ENCODE results near the gene PI4KA.

DNA sequence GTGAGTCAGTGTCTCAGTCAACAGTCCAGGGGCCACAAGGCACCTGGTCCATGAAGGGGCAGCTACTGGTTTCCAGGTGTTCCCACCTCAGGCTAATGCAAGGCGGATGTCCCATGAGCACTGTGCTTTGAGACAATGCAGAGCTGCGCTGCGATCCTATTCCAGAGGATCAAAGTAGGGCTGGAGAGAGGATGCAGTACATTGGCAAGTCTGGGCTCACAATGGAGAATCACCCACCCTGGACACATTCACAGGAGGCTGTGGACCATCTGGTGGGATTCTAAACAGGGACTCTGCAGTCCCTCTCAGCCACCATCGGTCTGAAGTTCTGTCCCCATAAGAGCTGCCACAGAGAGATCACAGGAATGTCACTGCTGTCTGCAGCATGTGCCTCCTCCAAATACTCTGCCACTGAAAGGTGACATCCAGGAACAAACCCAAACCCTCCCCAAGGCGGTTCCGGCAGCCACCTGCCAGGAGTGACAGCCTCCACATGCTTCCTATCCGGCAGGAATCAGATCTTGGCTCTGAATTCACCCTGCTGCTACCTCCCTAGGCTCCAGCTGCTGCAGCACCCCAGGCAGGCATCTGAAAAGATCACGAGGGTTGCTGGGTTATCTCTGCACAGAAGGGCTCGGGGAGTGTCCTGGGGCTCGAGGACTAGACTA lies 130.0 kb downstream of the PI4KA start:
- TF ChIP-seq YY1 (IDR thresholded peaks at IDR 0.05; ENCODE audit: low read depth) (no peak), FOXM1 (IDR thresholded peaks at IDR 0.05; ENCODE audit: borderline replicate concordance, low read depth) (no peak), TAF1 (IDR thresholded peaks at IDR 0.05; ENCODE audit: low read depth) (no peak), NFIC (IDR thresholded peaks at IDR 0.05) (no peak), RAD21 (IDR thresholded peaks at IDR 0.05; ENCODE audit: low read depth) (no peak), REST (IDR thresholded peaks at IDR 0.05; ENCODE audit: low read depth) (no peak), TCF12 (IDR thresholded peaks at IDR 0.05; ENCODE audit: low read depth) (no peak), CEBPB (IDR thresholded peaks at IDR 0.05) (no peak), CREB1 (IDR thresholded peaks at IDR 0.05; ENCODE audit: low read depth) (no peak), MAX (IDR thresholded peaks at IDR 0.05) (no peak), TEAD4 (IDR thresholded peaks at IDR 0.05) (no peak)
